Measurements from ENCODE around the gene DEPP1. TPM values are rescaled to one million over a fixed set of nuclear protein-coding genes. Genes with fewer than 3 reads are reported as not detected.
A peak's percentile ranks its signal among the peaks of the same experiment; 100 is the strongest.
"Not testable (repeated sequence)": the region's sequence is repeated elsewhere in the genome, so short reads cannot be mapped to it uniquely, and the experiment has no call there.

The DEPP1 gene
- polyA plus RNA-seq, 1 donor from 2014 or later = 4.3 TPM

DNA sequence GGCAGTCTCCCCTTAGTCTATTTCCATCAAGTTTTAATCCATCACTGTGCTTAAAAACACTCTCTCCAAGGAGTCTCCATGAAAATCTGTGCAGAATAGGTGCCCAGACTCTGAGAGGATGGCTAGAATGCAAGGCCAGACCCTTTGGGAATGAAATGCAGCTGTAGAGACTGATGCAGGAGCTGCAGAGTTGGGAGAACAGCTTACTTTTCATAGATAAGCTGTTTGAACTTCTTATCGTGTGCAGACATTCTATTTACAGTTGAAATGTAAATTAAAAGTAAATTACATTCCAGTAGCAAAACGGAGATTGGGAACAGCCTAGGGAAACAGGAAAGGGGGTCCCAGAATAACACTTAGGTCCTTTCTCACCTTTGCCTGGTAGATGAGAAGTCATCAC lies 37.0 kb upstream of the DEPP1 start:
- H3K9me2 ChIP-seq (ENCODE audit: insufficient read depth, low read length) = no peaks in the 10 kb centered on the region
- H4K20me1 ChIP-seq (ENCODE audit: insufficient read depth) = no peaks in the 10 kb centered on the region
- H3K9me3 ChIP-seq (ENCODE audit: low read length) = no peaks in the 10 kb centered on the region
- H2AFZ ChIP-seq (ENCODE audit: low read depth, low read length) = no peak overlapping the region
- no peak overlapping the region for H3K9ac ChIP-seq (ENCODE audit: low read length)
- H3K79me2 ChIP-seq (replicated peaks; ENCODE audit: insufficient read depth, low read length) = no peaks in the 10 kb centered on the region
- H3F3A ChIP-seq (ENCODE audit: insufficient read depth, low read length, poor library complexity, severe bottlenecking) = no peaks in the 10 kb centered on the region
- no peak overlapping the region for H3K4me3 ChIP-seq (ENCODE audit: low read length)
- H3K27me3 ChIP-seq (ENCODE audit: insufficient read depth, low read depth, low read length) = no peaks in the 10 kb centered on the region
- no peaks in the 10 kb centered on the region for H3K36me3 ChIP-seq (ENCODE audit: insufficient read depth, low read length)
- no peak overlapping the region for H3K4me2 ChIP-seq (ENCODE audit: low read length)
- H3K27ac ChIP-seq (ENCODE audit: low read length) = no peak overlapping the region
- TF ChIP-seq, protein P1, sequence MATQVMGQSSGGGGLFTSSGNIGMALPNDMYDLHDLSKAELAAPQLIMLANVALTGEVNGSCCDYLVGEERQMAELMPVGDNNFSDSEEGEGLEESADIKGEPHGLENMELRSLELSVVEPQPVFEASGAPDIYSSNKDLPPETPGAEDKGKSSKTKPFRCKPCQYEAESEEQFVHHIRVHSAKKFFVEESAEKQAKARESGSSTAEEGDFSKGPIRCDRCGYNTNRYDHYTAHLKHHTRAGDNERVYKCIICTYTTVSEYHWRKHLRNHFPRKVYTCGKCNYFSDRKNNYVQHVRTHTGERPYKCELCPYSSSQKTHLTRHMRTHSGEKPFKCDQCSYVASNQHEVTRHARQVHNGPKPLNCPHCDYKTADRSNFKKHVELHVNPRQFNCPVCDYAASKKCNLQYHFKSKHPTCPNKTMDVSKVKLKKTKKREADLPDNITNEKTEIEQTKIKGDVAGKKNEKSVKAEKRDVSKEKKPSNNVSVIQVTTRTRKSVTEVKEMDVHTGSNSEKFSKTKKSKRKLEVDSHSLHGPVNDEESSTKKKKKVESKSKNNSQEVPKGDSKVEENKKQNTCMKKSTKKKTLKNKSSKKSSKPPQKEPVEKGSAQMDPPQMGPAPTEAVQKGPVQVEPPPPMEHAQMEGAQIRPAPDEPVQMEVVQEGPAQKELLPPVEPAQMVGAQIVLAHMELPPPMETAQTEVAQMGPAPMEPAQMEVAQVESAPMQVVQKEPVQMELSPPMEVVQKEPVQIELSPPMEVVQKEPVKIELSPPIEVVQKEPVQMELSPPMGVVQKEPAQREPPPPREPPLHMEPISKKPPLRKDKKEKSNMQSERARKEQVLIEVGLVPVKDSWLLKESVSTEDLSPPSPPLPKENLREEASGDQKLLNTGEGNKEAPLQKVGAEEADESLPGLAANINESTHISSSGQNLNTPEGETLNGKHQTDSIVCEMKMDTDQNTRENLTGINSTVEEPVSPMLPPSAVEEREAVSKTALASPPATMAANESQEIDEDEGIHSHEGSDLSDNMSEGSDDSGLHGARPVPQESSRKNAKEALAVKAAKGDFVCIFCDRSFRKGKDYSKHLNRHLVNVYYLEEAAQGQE (IDR thresholded peaks at IDR 0.05; ENCODE audit: borderline replicate concordance) = no peak
- TF ChIP-seq SMC3 (conservative IDR thresholded peaks at IDR 0.05; ENCODE audit: poor library complexity) = no peak
- TF ChIP-seq POLR2AphosphoS5 (IDR thresholded peaks at IDR 0.05) = no peak
- TF ChIP-seq, protein P2, sequence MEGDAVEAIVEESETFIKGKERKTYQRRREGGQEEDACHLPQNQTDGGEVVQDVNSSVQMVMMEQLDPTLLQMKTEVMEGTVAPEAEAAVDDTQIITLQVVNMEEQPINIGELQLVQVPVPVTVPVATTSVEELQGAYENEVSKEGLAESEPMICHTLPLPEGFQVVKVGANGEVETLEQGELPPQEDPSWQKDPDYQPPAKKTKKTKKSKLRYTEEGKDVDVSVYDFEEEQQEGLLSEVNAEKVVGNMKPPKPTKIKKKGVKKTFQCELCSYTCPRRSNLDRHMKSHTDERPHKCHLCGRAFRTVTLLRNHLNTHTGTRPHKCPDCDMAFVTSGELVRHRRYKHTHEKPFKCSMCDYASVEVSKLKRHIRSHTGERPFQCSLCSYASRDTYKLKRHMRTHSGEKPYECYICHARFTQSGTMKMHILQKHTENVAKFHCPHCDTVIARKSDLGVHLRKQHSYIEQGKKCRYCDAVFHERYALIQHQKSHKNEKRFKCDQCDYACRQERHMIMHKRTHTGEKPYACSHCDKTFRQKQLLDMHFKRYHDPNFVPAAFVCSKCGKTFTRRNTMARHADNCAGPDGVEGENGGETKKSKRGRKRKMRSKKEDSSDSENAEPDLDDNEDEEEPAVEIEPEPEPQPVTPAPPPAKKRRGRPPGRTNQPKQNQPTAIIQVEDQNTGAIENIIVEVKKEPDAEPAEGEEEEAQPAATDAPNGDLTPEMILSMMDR (IDR thresholded peaks at IDR 0.05; ENCODE audit: poor library complexity, severe bottlenecking) = no peak
- TF ChIP-seq MXI1 (conservative IDR thresholded peaks at IDR 0.05; ENCODE audit: poor library complexity, severe bottlenecking) = no peak
- no peak for TF ChIP-seq RAD21 (conservative IDR thresholded peaks at IDR 0.05)
- no peak for TF ChIP-seq EP300 (conservative IDR thresholded peaks at IDR 0.05; ENCODE audit: poor library complexity, severe bottlenecking)
- no peak for TF ChIP-seq EZH2 (IDR thresholded peaks at IDR 0.05; ENCODE audit: borderline replicate concordance, insufficient read depth, low read length, poor library complexity, severe bottlenecking)
- TF ChIP-seq TAF1 (IDR thresholded peaks at IDR 0.05; ENCODE audit: low read depth) = no peak

DNA sequence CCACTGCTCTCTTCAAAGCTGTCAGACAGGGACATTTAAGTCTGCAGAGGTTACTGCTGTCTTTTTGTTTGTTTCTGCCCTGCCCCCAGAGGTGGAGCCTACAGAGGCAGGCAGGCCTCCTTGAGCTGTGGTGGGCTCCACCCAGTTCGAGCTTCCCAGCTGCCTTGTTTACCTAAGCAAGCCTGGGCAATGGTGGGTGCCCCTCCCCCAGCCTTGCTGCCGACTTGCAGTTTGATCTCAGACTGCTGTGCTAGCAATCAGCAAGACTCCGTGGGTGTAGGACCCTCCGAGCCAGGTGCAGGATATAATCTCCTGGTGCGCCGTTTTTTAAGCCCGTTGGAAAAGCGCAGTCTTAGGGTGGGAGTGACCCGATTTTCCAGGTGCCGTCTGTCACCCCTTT lies 35.9 kb upstream of the DEPP1 start:
- not testable (repeated sequence) for H3K4me2 ChIP-seq (ENCODE audit: low read length); H3K79me2 ChIP-seq (replicated peaks; ENCODE audit: insufficient read depth, low read length); H3K4me3 ChIP-seq (ENCODE audit: low read length); H3K36me3 ChIP-seq (ENCODE audit: insufficient read depth, low read length); H3K27ac ChIP-seq (ENCODE audit: low read length); H2AFZ ChIP-seq (ENCODE audit: low read depth, low read length); H4K20me1 ChIP-seq (ENCODE audit: insufficient read depth); H3K9ac ChIP-seq (ENCODE audit: low read length); H3K27me3 ChIP-seq (ENCODE audit: insufficient read depth, low read depth, low read length); H3K9me3 ChIP-seq (ENCODE audit: low read length); H3F3A ChIP-seq (ENCODE audit: insufficient read depth, low read length, poor library complexity, severe bottlenecking); H3K9me2 ChIP-seq (ENCODE audit: insufficient read depth, low read length)

DNA sequence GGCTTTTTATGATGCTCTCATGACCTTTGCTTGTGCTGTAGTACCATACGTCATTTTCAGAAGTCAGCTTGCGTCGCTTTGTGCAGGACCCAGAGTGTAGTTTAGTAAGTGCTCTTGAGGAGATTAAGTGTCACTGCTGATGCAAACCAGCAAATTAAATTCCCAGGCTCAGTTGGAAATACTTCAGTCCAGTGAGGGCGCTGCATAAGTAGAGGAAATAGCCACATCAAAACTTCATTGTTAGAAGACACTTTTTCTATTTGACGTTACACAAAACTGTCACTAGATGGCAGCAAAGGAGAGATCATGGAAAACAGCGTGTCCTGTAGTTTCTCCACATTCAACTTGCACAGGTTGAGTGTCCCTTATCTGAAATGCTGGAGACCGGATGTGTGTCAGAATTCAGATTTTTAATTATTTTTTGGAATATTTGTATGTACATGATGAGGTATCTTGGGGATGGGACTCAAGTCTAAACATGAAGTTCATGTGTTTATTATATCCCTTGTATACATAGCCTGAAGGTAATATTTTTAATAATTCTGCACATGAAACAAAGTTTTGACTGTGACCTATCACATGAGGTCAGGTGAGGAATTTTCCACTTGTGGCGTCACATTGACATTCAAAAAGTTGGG lies 30.0 kb upstream of the DEPP1 start:
- H3K4me3 ChIP-seq (ENCODE audit: low read length) = no peak overlapping the region
- H3K9me2 ChIP-seq (ENCODE audit: insufficient read depth, low read length) = no peaks in the 10 kb centered on the region
- H3F3A ChIP-seq (ENCODE audit: insufficient read depth, low read length, poor library complexity, severe bottlenecking) = no peaks in the 10 kb centered on the region
- no peaks in the 10 kb centered on the region for H3K27me3 ChIP-seq (ENCODE audit: insufficient read depth, low read depth, low read length)
- no peaks in the 10 kb centered on the region for H4K20me1 ChIP-seq (ENCODE audit: insufficient read depth)
- H3K4me2 ChIP-seq (ENCODE audit: low read length) = no peak overlapping the region
- H3K36me3 ChIP-seq (ENCODE audit: insufficient read depth, low read length) = no peaks in the 10 kb centered on the region
- no peaks in the 10 kb centered on the region for H3K79me2 ChIP-seq (replicated peaks; ENCODE audit: insufficient read depth, low read length)
- H2AFZ ChIP-seq (ENCODE audit: low read depth, low read length) = no peak overlapping the region
- H3K27ac ChIP-seq (ENCODE audit: low read length) = no peak overlapping the region
- no peaks in the 10 kb centered on the region for H3K9me3 ChIP-seq (ENCODE audit: low read length)
- no peak for TF ChIP-seq EP300 (conservative IDR thresholded peaks at IDR 0.05; ENCODE audit: poor library complexity, severe bottlenecking)
- no peak for TF ChIP-seq POLR2AphosphoS5 (IDR thresholded peaks at IDR 0.05)
- TF ChIP-seq, protein P2 (IDR thresholded peaks at IDR 0.05; ENCODE audit: poor library complexity, severe bottlenecking) = peak; percentile 88
- TF ChIP-seq, protein P1 (IDR thresholded peaks at IDR 0.05; ENCODE audit: borderline replicate concordance) = no peak
- peak; percentile 84 for TF ChIP-seq SMC3 (conservative IDR thresholded peaks at IDR 0.05; ENCODE audit: poor library complexity)
- TF ChIP-seq TAF1 (IDR thresholded peaks at IDR 0.05; ENCODE audit: low read depth) = no peak
- no peak for TF ChIP-seq EZH2 (IDR thresholded peaks at IDR 0.05; ENCODE audit: borderline replicate concordance, insufficient read depth, low read length, poor library complexity, severe bottlenecking)
- peak; percentile 93 for TF ChIP-seq RAD21 (conservative IDR thresholded peaks at IDR 0.05)
- no peak for TF ChIP-seq MXI1 (conservative IDR thresholded peaks at IDR 0.05; ENCODE audit: poor library complexity, severe bottlenecking)
- no peak overlapping the region for H3K9ac ChIP-seq (ENCODE audit: low read length)
